Activated CD4-positive, CD25-positive, alpha-beta regulatory T cell treated with anti-CD3 and anti-CD28 coated beads, Interleukin-2, amount 50 U/mL, for 72 hours (primary cell): Measurements from ENCODE around the gene IGDCC3.

Source experiments
- DNase-seq: peaks from one replicate; pipeline ENCODE4 v3.0.0; 2021

The IGDCC3 gene

GRCh38 chr15:65377976-65378366 is at the start of gene IGDCC3:
Gene IGDCC3 (minus strand): TSS chr15:65378002. CDS start chr15:65377788, 214 bp downstream.
- no peak for DNase-seq

GRCh38 chr15:65426216-65426853 is 48.5 kb upstream of the IGDCC3 start:
- DNase-seq = no peak

GRCh38 chr15:65424683-65425082 is 46.9 kb upstream of the IGDCC3 start:
- DNase-seq = no peak

GRCh38 chr15:65423976-65424679 is 46.3 kb upstream of the IGDCC3 start:
- no peak for DNase-seq

- DNase-seq = no peak
Measured at GRCh38 chr15:65423150-65423975, 45.6 kb upstream of the IGDCC3 start.

DNA sequence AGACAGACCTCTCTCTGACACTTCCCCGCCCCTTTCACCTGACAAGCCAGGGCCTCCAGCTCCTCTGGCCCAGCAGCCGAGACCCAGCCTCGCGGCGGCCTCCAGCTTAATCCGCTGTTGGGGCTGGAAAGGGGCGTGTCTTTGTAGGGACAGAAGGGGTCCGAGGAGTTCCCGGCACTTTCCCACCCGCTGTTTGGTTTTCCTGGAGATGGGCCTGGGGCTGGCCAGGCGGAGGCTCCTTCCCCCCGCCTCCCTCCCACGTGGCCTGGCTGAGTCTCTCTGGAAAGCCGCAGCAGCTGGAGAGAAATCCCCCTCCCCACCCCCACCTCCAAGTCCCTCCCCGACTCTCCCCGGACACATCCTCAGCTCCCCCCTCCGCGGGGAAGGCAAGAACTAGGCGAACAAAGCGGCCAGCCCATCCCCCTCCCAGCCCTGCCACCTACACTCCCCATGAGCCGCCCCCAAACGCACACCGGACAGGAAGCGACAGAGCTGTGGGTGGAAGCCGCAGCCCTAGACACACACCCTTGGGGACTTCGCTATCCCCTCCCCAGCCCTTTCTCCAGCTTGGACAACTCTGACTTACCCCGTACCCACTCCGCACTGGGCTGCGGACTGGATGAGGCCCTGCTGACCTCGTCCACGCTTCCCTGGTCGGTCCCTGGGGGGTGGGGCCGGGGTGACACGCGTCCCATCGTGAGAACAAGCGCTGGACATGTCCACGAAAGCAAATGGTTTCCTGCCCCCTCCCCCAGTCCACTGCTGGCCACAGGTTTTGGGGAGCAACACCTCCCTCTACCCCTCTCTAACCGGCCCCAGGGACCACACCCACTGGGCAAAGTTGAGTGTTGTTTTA is 43.8 kb upstream of the IGDCC3 start:
- no peak for DNase-seq

DNA sequence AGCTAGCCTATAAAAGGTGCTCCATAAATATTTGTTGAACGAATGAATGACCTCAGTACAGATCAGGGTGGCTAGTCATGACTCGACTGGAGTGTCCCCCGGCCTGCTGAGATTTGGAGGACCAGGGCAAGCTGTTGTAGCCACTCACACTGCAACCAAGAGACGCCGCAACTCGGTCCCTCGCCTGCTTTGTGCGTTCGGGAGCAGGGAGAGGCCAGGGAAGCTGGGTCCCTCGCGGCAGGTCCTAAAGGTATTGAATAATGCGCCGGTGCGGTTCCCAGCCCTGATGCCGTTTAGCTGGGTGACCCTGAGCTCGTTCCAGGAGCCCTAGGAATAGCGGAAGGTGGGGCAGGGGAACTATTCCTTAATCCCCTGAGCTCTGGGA is 43.2 kb upstream of the IGDCC3 start:
- DNase-seq = no peak

DNA sequence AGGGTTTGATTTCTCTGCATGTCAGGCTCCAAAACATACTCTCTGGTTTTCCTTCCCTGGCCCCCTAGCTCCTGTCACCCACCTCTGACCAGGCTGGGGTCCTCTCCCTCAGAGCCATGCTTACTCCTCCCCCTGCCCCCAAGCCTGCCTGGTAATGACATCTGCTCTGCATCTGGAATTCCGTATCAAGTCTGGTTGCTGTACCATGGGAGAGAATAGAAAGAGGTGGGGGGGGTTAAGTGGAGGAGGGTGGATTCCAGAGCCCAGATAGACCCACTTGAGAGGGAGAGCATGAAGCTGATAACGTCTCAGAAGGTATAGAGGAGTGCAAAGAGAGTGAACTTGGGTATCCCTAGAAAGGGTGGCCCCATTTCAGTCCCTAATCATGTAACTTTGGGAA is 40.8 kb upstream of the IGDCC3 start:
- no peak for DNase-seq

GRCh38 chr15:65416845-65417416 is 39.1 kb upstream of the IGDCC3 start:
- DNase-seq = no peak

GRCh38 chr15:65414841-65415621 is 37.2 kb upstream of the IGDCC3 start:
- no peak for DNase-seq

- no peak for DNase-seq
Measured at GRCh38 chr15:65413760-65414144, 36.0 kb upstream of the IGDCC3 start.

DNA sequence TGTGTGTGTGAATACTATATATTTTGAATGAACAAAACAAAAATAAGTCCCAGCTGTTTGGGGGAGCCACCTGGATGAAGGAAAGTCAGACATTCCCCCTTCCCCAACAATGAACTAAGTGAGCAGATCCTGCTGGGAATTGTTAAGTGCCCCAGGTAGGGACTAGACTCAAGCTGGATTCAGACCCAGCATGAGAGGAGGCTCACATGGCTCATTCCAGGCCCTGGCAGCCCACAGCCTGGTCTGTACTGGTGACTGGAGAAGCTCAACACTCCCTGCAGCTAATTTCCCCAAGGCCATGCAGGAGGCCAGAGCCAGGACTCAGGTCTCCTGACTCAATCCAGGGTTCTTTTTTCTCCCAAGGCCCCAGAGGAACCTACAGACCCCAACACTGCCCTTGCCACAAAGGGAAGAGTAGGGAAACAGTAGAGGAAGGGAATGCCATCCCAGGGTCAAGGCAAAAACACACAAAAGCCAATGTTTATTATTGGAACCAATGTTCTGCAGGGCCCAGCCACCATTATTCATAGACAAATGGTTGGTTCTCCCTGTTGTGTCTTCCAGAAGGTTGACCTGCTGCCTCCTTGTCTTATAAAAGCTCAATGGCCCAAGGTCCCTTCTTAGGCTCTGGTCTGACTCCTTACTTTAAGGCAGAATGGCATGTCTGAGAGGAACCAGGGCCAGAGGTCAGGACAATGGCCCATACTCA is 35.4 kb upstream of the IGDCC3 start:
- DNase-seq = no peak

- no peak for DNase-seq
Measured at GRCh38 chr15:65412556-65412955, 34.8 kb upstream of the IGDCC3 start.

- no peak for DNase-seq
Measured at GRCh38 chr15:65411465-65412071, 33.8 kb upstream of the IGDCC3 start.

- DNase-seq = no peak
Measured at GRCh38 chr15:65410972-65411371, 33.2 kb upstream of the IGDCC3 start.

GRCh38 chr15:65410036-65410435 is 32.2 kb upstream of the IGDCC3 start:
- DNase-seq = no peak

GRCh38 chr15:65409036-65409631 is 31.3 kb upstream of the IGDCC3 start:
- no peak for DNase-seq

GRCh38 chr15:65408324-65409035 is 30.7 kb upstream of the IGDCC3 start:
- DNase-seq = no peak

DNA sequence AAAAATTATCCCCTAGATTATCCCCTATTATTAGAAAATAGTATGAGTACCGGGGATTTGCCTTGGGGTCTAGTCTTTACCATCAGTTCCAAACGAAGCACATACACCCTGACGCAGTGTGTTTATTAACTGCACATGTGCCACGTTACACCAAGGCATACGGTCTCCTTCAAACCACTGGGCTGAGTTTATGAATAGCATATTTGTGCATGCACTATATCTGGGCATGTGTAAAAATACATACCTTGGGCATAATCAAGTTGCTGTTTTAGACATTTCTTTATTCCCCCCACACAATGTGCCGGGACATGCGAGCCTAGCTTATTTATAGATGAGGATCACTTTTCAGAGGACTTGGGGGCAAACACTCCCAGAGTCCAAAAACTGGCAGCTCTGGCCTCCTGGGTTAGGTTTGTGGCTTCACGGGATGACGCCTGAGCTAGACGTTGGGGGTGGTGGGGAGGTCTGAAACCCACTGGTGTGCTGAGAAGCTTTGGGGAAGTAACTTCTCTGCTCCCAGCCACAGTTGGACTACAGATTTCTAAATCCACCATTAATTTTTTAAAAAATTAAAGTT is 28.7 kb upstream of the IGDCC3 start:
- no peak for DNase-seq
